SK-N-SH (cell line): ENCODE data around the gene ADCY4. TPM values are rescaled to one million over a fixed set of nuclear protein-coding genes. Genes with fewer than 3 reads are reported as not detected.

Experiments
- CTCF ChIA-PET: fragments of 300-600, 350-600 bp; formaldehyde crosslinking; extraction: SDS; loops from one replicate; lab custom pipeline; 2021; lab: Yijun Ruan, JAX
- POLR2A ChIA-PET: fragments of 350-600 bp; sonication (Branson Sonifier 250); formaldehyde crosslinking; extraction: SDS; loops from one replicate; lab custom pipeline; 2020; ENCODE audit warnings: antibody characterized with exemption, inconsistent platforms; lab: Yijun Ruan, JAX
- DNase-seq: peaks from one replicate; pipeline ENCODE4 v3.0.0; 2012
- H2AFZ ChIP-seq: fragments of 200-600 bp; sonication (generic); 2 replicates; pipeline ENCODE4 v1.8.1; 2016; ENCODE audit warnings: antibody characterized with exemption, mild to moderate bottlenecking, low read depth
- H3F3A ChIP-seq: fragments of 200-600 bp; sonication (generic); replicated peaks from 2 replicates; pipeline ENCODE3; 2016; ENCODE audit warnings: antibody characterized with exemption, mild to moderate bottlenecking; ENCODE audit not compliant: insufficient read depth
- H3K27ac ChIP-seq, 2 experiments: fragments of 200-500 bp in 1 of 2; fragments of 200-600 bp in 1 of 2; sonication (Bioruptor generic) in 1 of 2; sonication (generic), shearing (Covaris generic) in 1 of 2; 2 replicates each; pipeline versions ENCODE4 v1.5.1 to v1.6.1; 2014 to 2016; ENCODE audit warnings: low read depth in 2 of 2, inconsistent platforms in 1 of 2, low read length in 1 of 2, mild to moderate bottlenecking in 1 of 2, mixed read lengths in 1 of 2
- H3K27me3 ChIP-seq: fragments of 200-600 bp; sonication (generic), shearing (Covaris generic); 2 replicates; pipeline ENCODE4 v1.6.1; 2016; ENCODE audit warnings: mixed run types; ENCODE audit not compliant: insufficient read depth
- H3K36me3 ChIP-seq, 2 experiments: fragments of 200-500 bp in 1 of 2; fragments of 200-600 bp in 1 of 2; sonication (Bioruptor generic) in 1 of 2; sonication (generic) in 1 of 2; replicated peaks in 1 of 2; 2 replicates each; pipeline versions ENCODE3 to v1.5.1; 2014 to 2016; ENCODE audit warnings: low read length in 1 of 2, mild to moderate bottlenecking in 1 of 2; ENCODE audit not compliant: insufficient read depth in 2 of 2, control insufficient read depth in 1 of 2
- H3K4me1 ChIP-seq, 2 experiments: fragments of 200-500 bp in 1 of 2; fragments of 200-600 bp in 1 of 2; sonication (Bioruptor generic) in 1 of 2; sonication (generic), shearing (Covaris generic) in 1 of 2; 2 replicates each; pipeline versions ENCODE4 v1.5.1 to v1.6.1; 2014 to 2016; ENCODE audit warnings: low read depth in 1 of 2, low read length in 1 of 2, mixed run types in 1 of 2; ENCODE audit not compliant: insufficient read depth in 2 of 2, control insufficient read depth in 1 of 2
- H3K4me2 ChIP-seq: fragments of 200-600 bp; sonication (generic), shearing (Covaris generic); 2 replicates; pipeline ENCODE4 v1.6.1; 2017; ENCODE audit warnings: mixed run types
- H3K4me3 ChIP-seq, 2 experiments: fragments of 200-500 bp in 1 of 2; fragments of 200-600 bp in 1 of 2; sonication (Bioruptor generic) in 1 of 2; sonication (generic), shearing (Covaris generic) in 1 of 2; 2 replicates each; pipeline versions ENCODE4 v1.5.1 to v1.8.1; 2014 to 2016; ENCODE audit warnings: low read depth in 2 of 2, inconsistent platforms in 1 of 2, low read length in 1 of 2, mild to moderate bottlenecking in 1 of 2, mixed read lengths in 1 of 2, moderate library complexity in 1 of 2
- H3K79me2 ChIP-seq: fragments of 200-600 bp; sonication (generic); 2 replicates; pipeline ENCODE4 v1.8.1; 2017; ENCODE audit warnings: mild to moderate bottlenecking; ENCODE audit not compliant: insufficient read depth
- H3K9ac ChIP-seq: fragments of 200-600 bp; sonication (generic); 2 replicates; pipeline ENCODE4 v1.6.1; 2017; ENCODE audit warnings: mixed run types
- H3K9me2 ChIP-seq: fragments of 200-600 bp; sonication (generic); 2 replicates; pipeline ENCODE4 v1.6.1; 2017; ENCODE audit warnings: mixed run types
- H3K9me3 ChIP-seq: fragments of 200-600 bp; sonication (generic); 2 replicates; pipeline ENCODE4 v1.6.1; 2017; ENCODE audit warnings: mixed run types, mild to moderate bottlenecking, moderate library complexity
- H4K20me1 ChIP-seq: fragments of 200-600 bp; sonication (generic); 2 replicates; pipeline ENCODE4 v1.6.1; 2017; ENCODE audit warnings: mild to moderate bottlenecking, mixed run types; ENCODE audit not compliant: insufficient read depth
- CTCF ChIP-seq: fragments of 200-600 bp; sonication (generic); IDR thresholded peaks from 2 replicates; pipeline ENCODE4 v1.6.1; 2017; ENCODE audit warnings: antibody characterized with exemption, mild to moderate bottlenecking, moderate library complexity
- ELF1 ChIP-seq: IDR thresholded peaks from 2 replicates; pipeline ENCODE4 v1.4.0; 2012
- EZH2phosphoT487 ChIP-seq: fragments of 200-600 bp; sonication (generic); IDR thresholded peaks from 2 replicates; pipeline ENCODE4 v1.6.1; 2017; ENCODE audit warnings: low read depth, mixed run types, mild to moderate bottlenecking, antibody characterized with exemption, moderate library complexity, borderline replicate concordance
- FOSL2 ChIP-seq: IDR thresholded peaks from 2 replicates; pipeline ENCODE4 v1.4.0; 2012; ENCODE audit warnings: low read depth, mild to moderate bottlenecking, moderate library complexity, borderline replicate concordance
- FOXM1 ChIP-seq: IDR thresholded peaks from 2 replicates; pipeline ENCODE4 v1.4.0; 2012; ENCODE audit warnings: low read depth, mild to moderate bottlenecking
- IRF3 ChIP-seq: fragments of 150-350 bp; IDR thresholded peaks from 2 replicates; pipeline ENCODE4 v1.6.1; 2016; ENCODE audit warnings: mild to moderate bottlenecking, low read depth, low read length
- MEF2A ChIP-seq: IDR thresholded peaks from 2 replicates; pipeline ENCODE4 v1.4.0; 2012; ENCODE audit warnings: low read depth, borderline replicate concordance
- POLR2AphosphoS5 ChIP-seq: IDR thresholded peaks from 2 replicates; pipeline ENCODE4 v1.6.1; 2012; ENCODE audit warnings: low read depth, low read length
- TEAD4 ChIP-seq: IDR thresholded peaks from 2 replicates; pipeline ENCODE4 v1.4.0; 2012; ENCODE audit warnings: mild to moderate bottlenecking, borderline replicate concordance; ENCODE audit not compliant: insufficient read depth
- USF2 ChIP-seq: fragments of 150-350 bp; IDR thresholded peaks from 2 replicates; pipeline ENCODE4 v1.6.1; 2017; ENCODE audit warnings: antibody characterized with exemption, low read length, low read depth, borderline replicate concordance
- YY1 ChIP-seq: IDR thresholded peaks from 2 replicates; pipeline ENCODE4 v1.4.0; 2012; ENCODE audit warnings: low read depth, mild to moderate bottlenecking
- ZBTB33 ChIP-seq: IDR thresholded peaks from 2 replicates; pipeline ENCODE4 v1.4.0; 2012; ENCODE audit warnings: low read depth, borderline replicate concordance
- WGBS: methylation state at CpG from one replicate; pipeline ENCODE4 v1.1.6; 2017; ENCODE audit warnings: low lambda C conversion rate; 5-methylcytosine and 5-hydroxymethylcytosine counted together
- polyA plus RNA-seq, 3 experiments: library from polyadenylated mRNA; depleted of rRNA; stranded (reverse); fragments of >200 nt; gene quantifications; 2 replicates each; pipeline ENCODE4 v1.2.3, GENCODE V29; 2012

Gene ADCY4
- polyA plus RNA-seq, 1 of the 3 experiments (the other 2 are of a cell fraction), result 0.08 TPM

- TF ChIP-seq FOXM1 (no peak), YY1 (no peak), ELF1 (no peak), TEAD4 (no peak)
These were observed 30.9 kb downstream of the ADCY4 start (continued) for GRCh38 chr14:24304019-24304387.

GRCh38 chr14:24300326-24300980 is 34.4 kb downstream of the ADCY4 start:
- Histone ChIP-seq H3K9me3 (no peaks in the 10 kb centered on the region), H3F3A (peaks cover 18% of the 10 kb centered on the region), H3K9ac (peak overlapping the region; percentile 82), H3K27me3 (no peaks in the 10 kb centered on the region), H4K20me1 (no peaks in the 10 kb centered on the region), H3K9me2 (no peaks in the 10 kb centered on the region), H3K4me2 (peak overlapping the region; percentile 98), H3K27ac (peak overlapping the region in 1 of 2 experiments; percentile 69; a peak in 1 of 4 replicates), H3K79me2 (peaks cover 28% of the 10 kb centered on the region), H2AFZ (peak overlapping the region; percentile 90; the same call in 1 of the 2 replicates), H3K4me1 (peaks cover 13 to 14% of the 10 kb centered on the region in 2 experiments), H3K4me3 (peak overlapping the region; percentile 92 to 93), H3K36me3 (peaks cover 38 to 49% of the 10 kb centered on the region in 2 experiments)
- TF ChIP-seq FOSL2, result no peak
- CTCF ChIA-PET, result interaction anchor here (0.6 to 8.1 kb wide), 9 partner anchors 8 to 209 kb away, joined by 3 to 191 read pairs (median 7); partner anchors contain the start of genes CIDEB, LTB4R2, MDP1 and TINF2
- DNase-seq, result no peak
- 25% methylated on average over 16 of the region's 16 CpGs for WGBS
- POLR2A ChIA-PET, result interaction anchor here (2.0 to 4.5 kb wide), 2 partner anchors 29 to 58 kb away, joined by 6 to 27 read pairs; partner anchors contain the start of genes RABGGTA and TINF2

GRCh38 chr14:24299255-24300191 is 35.3 kb downstream of the ADCY4 start, which contains the start of the genes DHRS1 and NOP9:
Gene DHRS1, minus strand, starts transcription at chr14:24299780. Its CDS starts 674 bp downstream, at chr14:24299106.
Gene NOP9, plus strand, starts transcription at chr14:24299850. Its CDS starts 105 bp downstream, at chr14:24299955.
- WGBS, result under 1% methylated on average over 44 of the region's 75 CpGs
- H3K27ac ChIP-seq, result peak within 1 kb of the TSS; percentile 63 to 69; a peak in 3 of 4 replicates
- POLR2A ChIA-PET, result interaction anchor here (1.0 to 4.5 kb wide), 4 partner anchors 8 to 57 kb away, joined by 4 to 27 read pairs (median 5); partner anchors contain the start of genes CIDEB, RABGGTA and TINF2
- H3K9me2 ChIP-seq, result no peaks in the 10 kb centered on the region
- peak within 1 kb of the TSS; percentile 90; the same call in 1 of the 2 replicates for H2AFZ ChIP-seq
- H3K4me1 ChIP-seq, result peaks cover 13 to 14% of the 10 kb centered on the region in 2 experiments
- H3K27me3 ChIP-seq, result no peaks in the 10 kb centered on the region
- CTCF ChIA-PET, result interaction anchor here (0.8 to 8.1 kb wide), 9 partner anchors 9 to 208 kb away, joined by 3 to 191 read pairs (median 20); partner anchors contain the start of genes CHMP4A, CIDEB, LTB4R2 and MDP1
- peak within 1 kb of the TSS; percentile 92 to 93 for H3K4me3 ChIP-seq
- peak within 1 kb of the TSS; percentile 98 for H3K4me2 ChIP-seq
- H3K79me2 ChIP-seq, result peaks cover 28% of the 10 kb centered on the region
- peaks cover 21% of the 10 kb centered on the region for H3F3A ChIP-seq
- peaks cover 41 to 48% of the 10 kb centered on the region in 2 experiments for H3K36me3 ChIP-seq
- no peaks in the 10 kb centered on the region for H3K9me3 ChIP-seq
- no peaks in the 10 kb centered on the region for H4K20me1 ChIP-seq
- peak within 1 kb of the TSS; percentile 82 for H3K9ac ChIP-seq
- DNase-seq, result peak; percentile 97
- no peak for TF ChIP-seq USF2
- TF ChIP-seq CTCF, result no peak
- TF ChIP-seq POLR2AphosphoS5, result peak; percentile 76
- no peak for TF ChIP-seq MEF2A
- no peak for TF ChIP-seq ZBTB33
- no peak for TF ChIP-seq EZH2phosphoT487
- TF ChIP-seq IRF3, result no peak
